Adrenal gland (tissue), 5 donors: ENCODE results near the gene FSHB.

Source experiments
- CTCF ChIP-seq, 6 experiments: fragments of 450-650 bp in 4 of 6; fragments of 200-600 bp in 2 of 6; sonication (generic) in 1 of 6; IDR thresholded peaks; 1 replicate in 5 of 6; 2 replicates in 1 of 6; pipeline versions ENCODE4 v1.5.1 to v1.8.0; 2016 to 2021; ENCODE audit warnings: antibody characterized with exemption in 6 of 6, mild to moderate bottlenecking in 2 of 6, moderate library complexity in 1 of 6
- POLR2A ChIP-seq, 2 donors: fragments of 450-650 bp; IDR thresholded peaks; one replicate each; pipeline ENCODE4 v1.6.1; 2017; ENCODE audit warnings: antibody characterized with exemption in 2 of 2, mild to moderate bottlenecking in 2 of 2, moderate library complexity in 1 of 2
- donor health status: DM: no; HTN: no; CAD: no.

GRCh38 chr11:30230714-30231113, at the start of gene FSHB:
- no peak for TF ChIP-seq CTCF (IDR thresholded peaks at IDR 0.05)
- TF ChIP-seq POLR2A (IDR thresholded peaks at IDR 0.05), result no peak
